IPS-18a (cell line): Measurements from ENCODE around the gene KPNA1.

ENCODE experiments used
- H3K27ac ChIP-seq: one replicate; pipeline ENCODE4 v1.5.1; 2013; ENCODE audit warnings: low read length
- H3K27me3 ChIP-seq: one replicate; pipeline ENCODE4 v1.6.1; 2013; ENCODE audit warnings: mild to moderate bottlenecking, low read length; ENCODE audit not compliant: control insufficient read depth, insufficient read depth
- H3K36me3 ChIP-seq: one replicate; pipeline ENCODE4 v1.6.1; 2013; ENCODE audit warnings: low read depth, low read length; ENCODE audit not compliant: control insufficient read depth
- H3K4me1 ChIP-seq: one replicate; pipeline ENCODE4 v1.6.1; 2013; ENCODE audit warnings: low read depth, low read length; ENCODE audit not compliant: control insufficient read depth
- H3K4me3 ChIP-seq: one replicate; pipeline ENCODE4 v1.5.1; 2013; ENCODE audit warnings: low read length
- H3K9ac ChIP-seq: one replicate; pipeline ENCODE4 v1.6.1; 2013; ENCODE audit warnings: mild to moderate bottlenecking, low read length, moderate library complexity
- H3K9me3 ChIP-seq: one replicate; pipeline ENCODE4 v1.6.1; 2013; ENCODE audit warnings: low read depth, low read length; ENCODE audit not compliant: control insufficient read depth

KPNA1 gene

GRCh38 chr3:122391681-122392446 lies 122.9 kb downstream of the KPNA1 start:
- Histone ChIP-seq H3K4me1 (no peaks in the 10 kb centered on the region), H3K4me3 (no peak overlapping the region), H3K36me3 (no peaks in the 10 kb centered on the region), H3K27ac (no peak overlapping the region), H3K9ac (no peak overlapping the region), H3K9me3 (no peaks in the 10 kb centered on the region), H3K27me3 (no peaks in the 10 kb centered on the region)

- H3K27ac ChIP-seq, result no peak overlapping the region
- no peak overlapping the region for H3K9ac ChIP-seq
- no peaks in the 10 kb centered on the region for H3K4me1 ChIP-seq
- H3K4me3 ChIP-seq, result no peak overlapping the region
- no peaks in the 10 kb centered on the region for H3K36me3 ChIP-seq
- H3K9me3 ChIP-seq, result no peaks in the 10 kb centered on the region
- H3K27me3 ChIP-seq, result no peaks in the 10 kb centered on the region
Observed at GRCh38 chr3:122390665-122391064, 124.1 kb downstream of the KPNA1 start.

DNA sequence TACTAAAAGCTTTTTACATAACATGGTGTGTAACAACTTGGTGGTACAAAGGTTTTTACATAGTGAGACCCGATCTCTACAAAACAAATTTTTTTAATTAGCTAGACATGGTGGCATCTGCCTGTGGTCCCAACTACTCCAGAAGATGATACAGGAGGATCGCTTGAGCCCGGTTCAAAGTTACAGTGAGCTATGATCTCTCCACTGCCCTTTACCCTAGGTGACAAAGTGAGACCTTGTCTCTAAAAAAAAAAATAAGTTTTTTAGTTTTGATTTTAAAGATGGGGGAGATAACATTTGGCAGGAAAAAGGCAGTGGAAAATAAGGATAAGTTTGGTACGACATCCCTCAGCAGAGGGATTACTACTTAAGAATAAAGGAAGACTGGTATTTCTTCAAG lies 124.8 kb downstream of the KPNA1 start:
- H3K27ac ChIP-seq, result no peak overlapping the region
- H3K4me1 ChIP-seq, result no peaks in the 10 kb centered on the region
- no peaks in the 10 kb centered on the region for H3K36me3 ChIP-seq
- no peak overlapping the region for H3K9ac ChIP-seq
- H3K27me3 ChIP-seq, result no peaks in the 10 kb centered on the region
- H3K9me3 ChIP-seq, result no peaks in the 10 kb centered on the region
- H3K4me3 ChIP-seq, result no peak overlapping the region

GRCh38 chr3:122389197-122389596 lies 125.5 kb downstream of the KPNA1 start:
- no peaks in the 10 kb centered on the region for H3K27me3 ChIP-seq
- H3K4me1 ChIP-seq, result no peaks in the 10 kb centered on the region
- H3K27ac ChIP-seq, result no peak overlapping the region
- H3K9ac ChIP-seq, result no peak overlapping the region
- H3K36me3 ChIP-seq, result no peaks in the 10 kb centered on the region
- no peak overlapping the region for H3K4me3 ChIP-seq
- H3K9me3 ChIP-seq, result no peaks in the 10 kb centered on the region

- Histone ChIP-seq H3K36me3 (no peaks in the 10 kb centered on the region), H3K4me1 (peaks cover 5% of the 10 kb centered on the region), H3K27ac (no peak overlapping the region), H3K4me3 (no peak overlapping the region), H3K9ac (no peak overlapping the region), H3K9me3 (no peaks in the 10 kb centered on the region), H3K27me3 (no peaks in the 10 kb centered on the region)
Observed at GRCh38 chr3:122387709-122388108, 127.0 kb downstream of the KPNA1 start.

DNA sequence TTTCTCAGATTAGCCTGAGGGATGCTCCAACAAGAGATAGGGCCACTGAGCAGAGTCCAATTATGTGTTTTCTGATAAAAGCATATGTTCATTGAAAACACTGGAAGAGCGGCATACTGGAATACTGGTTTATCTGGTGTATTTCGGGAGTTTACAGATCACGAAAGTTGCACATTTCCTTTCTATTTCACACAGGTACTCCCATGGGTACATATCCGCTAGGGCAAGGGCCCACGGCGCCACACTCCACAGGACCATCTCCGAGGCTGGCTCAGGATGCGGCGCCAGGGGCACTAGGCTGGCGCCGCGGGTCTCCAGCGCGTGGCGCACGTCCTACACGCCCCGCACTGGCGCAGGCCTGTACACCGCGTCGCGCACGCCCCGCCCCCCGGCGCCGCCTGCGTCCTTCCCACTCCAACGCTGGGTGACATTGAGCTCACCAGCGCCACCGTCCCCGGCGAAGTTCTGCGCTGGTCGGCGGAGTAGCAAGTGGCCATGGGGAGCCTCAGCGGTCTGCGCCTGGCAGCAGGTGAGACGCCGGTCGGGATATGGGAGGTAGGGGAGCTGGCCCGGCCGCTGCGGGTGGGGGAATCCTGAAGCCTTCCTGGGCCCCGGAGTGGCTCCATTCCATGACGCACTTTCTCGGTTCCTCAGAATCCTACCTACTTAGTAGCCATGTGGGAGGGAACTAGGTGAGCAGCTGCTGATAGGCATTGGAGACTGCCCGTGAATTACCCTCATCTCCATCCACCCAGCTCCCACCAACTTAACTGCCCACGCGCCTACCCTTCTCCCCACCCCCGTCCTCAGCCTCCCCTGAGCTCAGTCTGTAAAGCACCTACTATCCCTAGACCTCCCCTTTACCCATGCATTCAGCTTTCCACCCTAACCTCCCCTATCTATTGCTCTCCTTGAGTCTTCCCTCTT lies 130.7 kb downstream of the KPNA1 start, which contains the start of gene FAM162A:
Gene FAM162A (plus strand): TSS at position 412 of the 927 bp plus-strand sequence. CDS start 84 bp downstream, at position 496.
- Histone ChIP-seq H3K9me3 (no peaks in the 10 kb centered on the region), H3K4me3 (peak within 1 kb of the TSS; percentile 98), H3K36me3 (no peaks in the 10 kb centered on the region), H3K27me3 (no peaks in the 10 kb centered on the region), H3K4me1 (peaks cover 8% of the 10 kb centered on the region), H3K27ac (peak within 1 kb of the TSS; percentile 96), H3K9ac (peak within 1 kb of the TSS; percentile 97)

GRCh38 chr3:122382888-122383666 lies 131.7 kb downstream of the KPNA1 start, which contains the start of gene MIX23:
Gene MIX23 (minus strand): TSS chr3:122383231. CDS start chr3:122383224, 7 bp downstream.
- Histone ChIP-seq H3K9ac (peak within 1 kb of the TSS; percentile 97), H3K36me3 (peaks cover 4% of the 10 kb centered on the region), H3K27ac (peak within 1 kb of the TSS; percentile 96), H3K27me3 (no peaks in the 10 kb centered on the region), H3K4me1 (peaks cover 8% of the 10 kb centered on the region), H3K4me3 (peak within 1 kb of the TSS; percentile 98), H3K9me3 (no peaks in the 10 kb centered on the region)

DNA sequence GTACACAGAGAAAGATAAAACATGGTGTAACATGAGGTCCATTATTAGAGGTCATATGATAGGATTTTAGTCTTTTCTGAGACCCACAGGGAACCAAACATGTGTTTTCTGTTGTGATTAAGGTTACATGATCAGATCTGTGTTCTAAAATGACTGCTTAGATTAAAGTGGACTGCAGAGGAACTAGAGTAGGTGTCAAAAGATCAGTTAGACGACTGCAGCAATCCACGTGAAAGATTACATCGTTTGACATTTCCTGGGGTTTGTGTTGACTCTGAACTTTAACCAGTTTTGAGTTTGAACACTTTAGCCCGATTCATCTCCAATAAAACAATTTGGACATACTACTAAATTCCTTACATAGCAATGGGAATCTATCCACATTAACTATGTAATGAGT lies 136.8 kb downstream of the KPNA1 start:
- Histone ChIP-seq H3K4me1 (peaks cover 3% of the 10 kb centered on the region), H3K9me3 (no peaks in the 10 kb centered on the region), H3K36me3 (peaks cover 10% of the 10 kb centered on the region)

DNA sequence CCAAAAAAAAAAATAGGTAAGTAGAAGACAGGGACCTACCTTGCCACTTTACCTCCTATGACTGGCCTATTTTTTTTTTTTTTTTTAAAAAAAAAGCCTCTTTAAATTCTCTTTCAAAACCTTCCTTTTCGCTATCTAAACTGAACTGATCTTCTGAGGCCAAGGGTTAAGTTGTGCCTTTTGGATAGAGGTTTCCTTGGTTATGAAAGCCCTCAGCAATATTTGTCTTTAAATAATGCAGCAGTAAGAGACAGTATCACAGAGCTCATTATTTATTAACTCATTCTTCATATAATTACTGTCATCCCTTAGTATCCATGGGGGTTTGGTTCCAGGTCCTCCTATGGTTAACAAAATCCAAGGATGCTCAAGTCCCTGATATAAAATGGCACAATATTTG lies 140.7 kb downstream of the KPNA1 start:
- H3K4me3 ChIP-seq, result no peak overlapping the region
- peaks cover 24% of the 10 kb centered on the region for H3K36me3 ChIP-seq
- H3K9me3 ChIP-seq, result no peaks in the 10 kb centered on the region

More for the DNA sequence above, 136.8 kb downstream of the KPNA1 start:
- no peaks in the 10 kb centered on the region for H3K27me3 ChIP-seq
- no peak overlapping the region for H3K9ac ChIP-seq
- H3K4me3 ChIP-seq, result no peak overlapping the region
- H3K27ac ChIP-seq, result no peak overlapping the region

More for the DNA sequence above, 140.7 kb downstream of the KPNA1 start:
- Histone ChIP-seq H3K9ac (no peak overlapping the region), H3K4me1 (no peaks in the 10 kb centered on the region), H3K27ac (no peak overlapping the region), H3K27me3 (no peaks in the 10 kb centered on the region)
